Measurements from ENCODE around the gene HMG20A. TPM values are rescaled to one million over a fixed set of nuclear protein-coding genes. Genes with fewer than 3 reads are reported as not detected.

HMG20A gene
- total RNA-seq, 1 experiment from 2014 or later = 62.2 TPM

DNA sequence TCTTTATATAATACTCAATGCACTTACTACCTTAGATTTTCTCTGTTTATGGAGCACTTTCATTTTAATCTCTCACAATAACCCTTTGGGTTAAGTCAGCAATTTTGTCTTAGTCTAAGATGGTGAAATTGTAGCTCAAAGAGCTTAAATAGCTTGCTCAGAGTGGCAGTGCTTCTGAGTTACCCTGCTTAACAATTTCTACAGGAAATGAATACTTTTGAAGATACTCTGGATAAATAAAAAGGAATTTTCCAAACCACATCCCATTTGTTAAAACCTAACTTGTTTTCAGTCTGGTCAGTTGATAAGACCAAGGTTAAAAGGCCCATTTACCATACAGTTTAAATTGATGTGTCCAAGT is 37.2 kb downstream of the HMG20A start:
- Mint-ChIP-seq H3K9me3 (no peaks in the 10 kb centered on the region), H3K36me3 (peaks cover 16% of the 10 kb centered on the region), H3K27me3 (ENCODE audit: low read depth) (no peaks in the 10 kb centered on the region), H3K4me3 (no peak overlapping the region), H3K4me1 (peaks cover 14% of the 10 kb centered on the region), H3K27ac (no peak overlapping the region)
- TF ChIP-seq MXD4 (CRISPR knock-in tag; IDR thresholded peaks at IDR 0.05; ENCODE audit: borderline replicate concordance) = no peak
- TF ChIP-seq ZNF263 (CRISPR knock-in tag; IDR thresholded peaks at IDR 0.05; ENCODE audit: low read depth) = no peak
- no peak for TF ChIP-seq ATF2 (CRISPR knock-in tag; IDR thresholded peaks at IDR 0.05; ENCODE audit: borderline replicate concordance, low read depth)
- TF ChIP-seq HMGXB4 (CRISPR knock-in tag; IDR thresholded peaks at IDR 0.05) = no peak
- TF ChIP-seq, protein P1, sequence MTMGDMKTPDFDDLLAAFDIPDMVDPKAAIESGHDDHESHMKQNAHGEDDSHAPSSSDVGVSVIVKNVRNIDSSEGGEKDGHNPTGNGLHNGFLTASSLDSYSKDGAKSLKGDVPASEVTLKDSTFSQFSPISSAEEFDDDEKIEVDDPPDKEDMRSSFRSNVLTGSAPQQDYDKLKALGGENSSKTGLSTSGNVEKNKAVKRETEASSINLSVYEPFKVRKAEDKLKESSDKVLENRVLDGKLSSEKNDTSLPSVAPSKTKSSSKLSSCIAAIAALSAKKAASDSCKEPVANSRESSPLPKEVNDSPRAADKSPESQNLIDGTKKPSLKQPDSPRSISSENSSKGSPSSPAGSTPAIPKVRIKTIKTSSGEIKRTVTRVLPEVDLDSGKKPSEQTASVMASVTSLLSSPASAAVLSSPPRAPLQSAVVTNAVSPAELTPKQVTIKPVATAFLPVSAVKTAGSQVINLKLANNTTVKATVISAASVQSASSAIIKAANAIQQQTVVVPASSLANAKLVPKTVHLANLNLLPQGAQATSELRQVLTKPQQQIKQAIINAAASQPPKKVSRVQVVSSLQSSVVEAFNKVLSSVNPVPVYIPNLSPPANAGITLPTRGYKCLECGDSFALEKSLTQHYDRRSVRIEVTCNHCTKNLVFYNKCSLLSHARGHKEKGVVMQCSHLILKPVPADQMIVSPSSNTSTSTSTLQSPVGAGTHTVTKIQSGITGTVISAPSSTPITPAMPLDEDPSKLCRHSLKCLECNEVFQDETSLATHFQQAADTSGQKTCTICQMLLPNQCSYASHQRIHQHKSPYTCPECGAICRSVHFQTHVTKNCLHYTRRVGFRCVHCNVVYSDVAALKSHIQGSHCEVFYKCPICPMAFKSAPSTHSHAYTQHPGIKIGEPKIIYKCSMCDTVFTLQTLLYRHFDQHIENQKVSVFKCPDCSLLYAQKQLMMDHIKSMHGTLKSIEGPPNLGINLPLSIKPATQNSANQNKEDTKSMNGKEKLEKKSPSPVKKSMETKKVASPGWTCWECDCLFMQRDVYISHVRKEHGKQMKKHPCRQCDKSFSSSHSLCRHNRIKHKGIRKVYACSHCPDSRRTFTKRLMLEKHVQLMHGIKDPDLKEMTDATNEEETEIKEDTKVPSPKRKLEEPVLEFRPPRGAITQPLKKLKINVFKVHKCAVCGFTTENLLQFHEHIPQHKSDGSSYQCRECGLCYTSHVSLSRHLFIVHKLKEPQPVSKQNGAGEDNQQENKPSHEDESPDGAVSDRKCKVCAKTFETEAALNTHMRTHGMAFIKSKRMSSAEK (CRISPR knock-in tag; IDR thresholded peaks at IDR 0.05; ENCODE audit: borderline replicate concordance) = no peak
- TF ChIP-seq, protein P2, sequence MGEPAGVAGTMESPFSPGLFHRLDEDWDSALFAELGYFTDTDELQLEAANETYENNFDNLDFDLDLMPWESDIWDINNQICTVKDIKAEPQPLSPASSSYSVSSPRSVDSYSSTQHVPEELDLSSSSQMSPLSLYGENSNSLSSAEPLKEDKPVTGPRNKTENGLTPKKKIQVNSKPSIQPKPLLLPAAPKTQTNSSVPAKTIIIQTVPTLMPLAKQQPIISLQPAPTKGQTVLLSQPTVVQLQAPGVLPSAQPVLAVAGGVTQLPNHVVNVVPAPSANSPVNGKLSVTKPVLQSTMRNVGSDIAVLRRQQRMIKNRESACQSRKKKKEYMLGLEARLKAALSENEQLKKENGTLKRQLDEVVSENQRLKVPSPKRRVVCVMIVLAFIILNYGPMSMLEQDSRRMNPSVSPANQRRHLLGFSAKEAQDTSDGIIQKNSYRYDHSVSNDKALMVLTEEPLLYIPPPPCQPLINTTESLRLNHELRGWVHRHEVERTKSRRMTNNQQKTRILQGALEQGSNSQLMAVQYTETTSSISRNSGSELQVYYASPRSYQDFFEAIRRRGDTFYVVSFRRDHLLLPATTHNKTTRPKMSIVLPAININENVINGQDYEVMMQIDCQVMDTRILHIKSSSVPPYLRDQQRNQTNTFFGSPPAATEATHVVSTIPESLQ (CRISPR knock-in tag; IDR thresholded peaks at IDR 0.05) = no peak
- ChIA-PET CTCF (interaction anchor here (0.9 to 2.7 kb wide), 4 partner anchors 9 to 85 kb away, joined by 3 to 10 read pairs (median 3); no protein-coding TSS in a partner anchor), POLR2A (no interaction called here)
- DNase-seq (ENCODE audit: low spot score) (no peak), ATAC-seq (no peak)

GRCh38 chr15:77459031-77459430 is 38.3 kb downstream of the HMG20A start:
- ChIA-PET POLR2A (no interaction called here), CTCF (interaction anchor here (0.7 to 1.1 kb wide), 2 partner anchors 7 to 30 kb away, joined by 3 read pairs; no protein-coding TSS in a partner anchor)

GRCh38 chr15:77461486-77461885 is 40.8 kb downstream of the HMG20A start:
- ATAC-seq (no peak), DNase-seq (ENCODE audit: low spot score) (no peak)
- CTCF ChIA-PET = no interaction called here
- Mint-ChIP-seq H3K9me3 (no peaks in the 10 kb centered on the region), H3K36me3 (peaks cover 18% of the 10 kb centered on the region), H3K4me3 (no peak overlapping the region), H3K27ac (no peak overlapping the region), H3K27me3 (ENCODE audit: low read depth) (no peaks in the 10 kb centered on the region), H3K4me1 (peaks cover 16% of the 10 kb centered on the region)
- POLR2A ChIA-PET = no interaction called here
- TF ChIP-seq RELA (CRISPR knock-in tag; IDR thresholded peaks at IDR 0.05; ENCODE audit: borderline replicate concordance) = no peak
- TF ChIP-seq OVOL2 (CRISPR knock-in tag; IDR thresholded peaks at IDR 0.05; ENCODE audit: borderline replicate concordance) = no peak
- no peak for TF ChIP-seq ZNF423 (CRISPR knock-in tag; IDR thresholded peaks at IDR 0.05)
- TF ChIP-seq, protein P3, sequence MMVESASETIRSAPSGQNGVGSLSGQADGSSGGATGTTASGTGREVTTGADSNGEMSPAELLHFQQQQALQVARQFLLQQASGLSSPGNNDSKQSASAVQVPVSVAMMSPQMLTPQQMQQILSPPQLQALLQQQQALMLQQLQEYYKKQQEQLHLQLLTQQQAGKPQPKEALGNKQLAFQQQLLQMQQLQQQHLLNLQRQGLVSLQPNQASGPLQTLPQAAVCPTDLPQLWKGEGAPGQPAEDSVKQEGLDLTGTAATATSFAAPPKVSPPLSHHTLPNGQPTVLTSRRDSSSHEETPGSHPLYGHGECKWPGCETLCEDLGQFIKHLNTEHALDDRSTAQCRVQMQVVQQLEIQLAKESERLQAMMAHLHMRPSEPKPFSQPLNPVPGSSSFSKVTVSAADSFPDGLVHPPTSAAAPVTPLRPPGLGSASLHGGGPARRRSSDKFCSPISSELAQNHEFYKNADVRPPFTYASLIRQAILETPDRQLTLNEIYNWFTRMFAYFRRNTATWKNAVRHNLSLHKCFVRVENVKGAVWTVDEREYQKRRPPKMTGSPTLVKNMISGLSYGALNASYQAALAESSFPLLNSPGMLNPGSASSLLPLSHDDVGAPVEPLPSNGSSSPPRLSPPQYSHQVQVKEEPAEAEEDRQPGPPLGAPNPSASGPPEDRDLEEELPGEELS (CRISPR knock-in tag; IDR thresholded peaks at IDR 0.05) = no peak
- TF ChIP-seq ATF1 (CRISPR knock-in tag; IDR thresholded peaks at IDR 0.05) = no peak
- TF ChIP-seq ZSCAN18 (CRISPR knock-in tag; IDR thresholded peaks at IDR 0.05) = no peak
- TF ChIP-seq GRHL2 (CRISPR knock-in tag; IDR thresholded peaks at IDR 0.05; ENCODE audit: insufficient replicate concordance, severe bottlenecking) = no peak

More at GRCh38 chr15:77459031-77459430, 38.3 kb downstream of the HMG20A start:
- no peak for TF ChIP-seq ZNF416 (CRISPR knock-in tag; IDR thresholded peaks at IDR 0.05)
- H3K27me3 Mint-ChIP-seq (ENCODE audit: low read depth) = no peaks in the 10 kb centered on the region
- H3K4me3 Mint-ChIP-seq = no peak overlapping the region
- ATAC-seq (no peak), DNase-seq (ENCODE audit: low spot score) (no peak)
- H3K9me3 Mint-ChIP-seq = no peaks in the 10 kb centered on the region
- H3K27ac Mint-ChIP-seq = no peak overlapping the region
- peaks cover 16% of the 10 kb centered on the region for H3K36me3 Mint-ChIP-seq
- peaks cover 14% of the 10 kb centered on the region for H3K4me1 Mint-ChIP-seq

Data from WTC11 (cell line).